HG03571 (cell line): Measurements from ENCODE around the gene ERRFI1.
A peak's percentile ranks its signal among the peaks of the same experiment; 100 is the strongest.

Source experiments
- ATAC-seq: cut with Tn5 transposase; IDR thresholded peaks from one replicate; pipeline ENCODE4 v1.9.1; 2021; ENCODE audit not compliant: unreplicated experiment

Gene ERRFI1

DNA sequence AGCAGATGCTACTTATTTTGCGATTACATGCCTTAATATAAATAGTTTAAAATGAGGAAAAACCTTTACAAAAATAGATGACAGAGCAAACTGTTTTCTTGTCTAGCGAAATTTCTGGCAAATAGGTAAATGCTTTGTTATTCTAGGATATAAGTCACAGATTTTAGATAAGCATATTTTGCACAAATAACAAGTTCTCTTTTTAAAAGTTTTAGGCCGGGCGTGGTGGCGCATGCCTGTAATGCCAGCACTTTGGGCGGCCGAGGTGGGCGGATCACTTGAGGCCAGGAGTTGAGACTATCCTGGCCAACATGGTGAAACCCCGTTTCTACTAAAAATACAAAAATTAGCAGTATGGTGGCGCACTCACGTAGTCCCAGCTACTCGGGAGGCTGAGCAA lies 20.3 kb upstream of the ERRFI1 start:
- no peak for ATAC-seq

GRCh38 chr1:8043621-8044020 lies 17.5 kb upstream of the ERRFI1 start:
- no peak for ATAC-seq

DNA sequence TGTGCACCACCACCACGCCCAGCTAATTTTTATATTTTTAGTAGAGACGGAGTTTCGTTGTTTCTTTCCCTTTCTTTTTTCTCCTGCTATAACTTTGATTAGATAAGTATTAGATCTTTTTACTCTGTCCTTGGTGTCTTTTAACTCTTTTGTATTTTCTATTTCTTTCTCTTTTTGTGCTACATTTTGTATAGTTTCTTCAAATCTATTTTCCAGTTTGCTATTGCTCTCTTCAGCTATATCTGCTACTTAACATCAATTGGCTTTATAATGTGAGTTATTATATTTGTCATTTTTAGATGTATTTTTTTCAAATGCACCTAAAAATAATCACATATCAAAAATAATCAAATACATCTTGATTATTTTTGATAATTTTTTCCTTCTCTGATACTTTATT lies 16.0 kb upstream of the ERRFI1 start:
- no peak for ATAC-seq

- ATAC-seq = no peak
Observed at GRCh38 chr1:8040586-8040985, 14.5 kb upstream of the ERRFI1 start.

DNA sequence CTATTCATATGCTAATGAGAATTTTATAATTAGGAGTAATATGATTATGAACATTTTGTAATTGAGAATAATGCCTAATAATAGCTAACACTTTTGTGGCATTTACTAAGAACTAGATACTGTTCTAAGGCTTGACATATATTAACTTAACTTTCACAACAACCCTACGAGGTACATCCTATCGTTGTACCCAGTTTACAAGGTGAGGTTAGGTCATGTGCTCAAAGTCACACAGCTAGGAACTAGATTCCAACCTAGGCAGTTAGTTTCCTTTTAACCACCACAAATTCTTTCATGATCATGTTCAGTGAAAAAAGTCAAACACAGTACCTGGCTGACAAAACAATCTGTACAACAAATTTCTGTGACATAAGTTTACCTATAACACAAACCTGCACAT lies 13.0 kb upstream of the ERRFI1 start:
- no peak for ATAC-seq

GRCh38 chr1:8035289-8035688 lies 9.2 kb upstream of the ERRFI1 start:
- no peak for ATAC-seq

- ATAC-seq = no peak
Observed at GRCh38 chr1:8033322-8033721, 7.2 kb upstream of the ERRFI1 start.

DNA sequence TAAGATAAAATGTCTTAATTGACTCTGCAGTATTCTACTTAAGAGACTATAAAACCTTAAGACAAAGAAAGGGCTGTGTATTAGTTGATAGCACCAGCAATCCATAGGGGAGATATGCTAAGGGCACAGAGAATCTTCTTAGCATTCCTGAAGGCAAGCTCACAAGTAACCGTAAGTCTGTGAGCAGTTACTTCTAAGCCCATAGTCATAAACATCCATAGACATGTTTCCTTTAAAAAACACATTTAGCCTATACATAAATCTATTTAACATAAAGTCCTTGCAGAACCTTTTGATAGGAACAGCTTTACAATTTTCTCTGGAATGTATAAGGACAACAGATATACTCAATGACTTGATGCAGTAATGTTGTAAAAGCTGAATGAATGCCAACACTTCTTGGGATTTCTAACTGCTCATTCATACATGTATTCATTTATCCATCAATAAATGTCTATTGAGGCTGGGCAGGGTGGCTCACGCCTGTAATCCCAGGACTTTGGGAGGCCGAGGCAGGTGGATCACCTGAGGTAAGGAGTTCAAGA lies 6.3 kb upstream of the ERRFI1 start:
- no peak for ATAC-seq

GRCh38 chr1:8031176-8031785 lies 5.2 kb upstream of the ERRFI1 start:
- no peak for ATAC-seq

DNA sequence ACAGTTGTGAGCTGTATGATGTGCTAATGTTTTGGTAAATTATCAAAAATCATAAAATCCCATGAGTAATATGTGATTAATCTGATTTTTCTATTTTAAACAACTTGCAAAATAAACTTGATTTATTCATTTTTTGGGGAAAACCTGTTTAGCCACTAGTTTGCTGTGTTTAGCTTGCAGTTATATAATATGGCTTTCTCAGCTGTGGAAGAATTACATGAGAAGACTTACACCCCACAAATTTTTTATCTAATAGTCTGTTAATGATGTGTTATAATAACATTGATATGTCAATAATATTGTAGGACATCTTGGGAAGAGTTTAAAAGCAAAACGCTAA lies 2.4 kb upstream of the ERRFI1 start:
- ATAC-seq = no peak

- ATAC-seq = no peak
Observed at GRCh38 chr1:8027748-8028570, 1.9 kb upstream of the ERRFI1 start.

GRCh38 chr1:8026976-8027747 lies 1.1 kb upstream of the ERRFI1 start:
- ATAC-seq = no peak

GRCh38 chr1:8025671-8026144 lies 401 bp downstream of the ERRFI1 start:
- peak; percentile 24 for ATAC-seq

- ATAC-seq = no peak
Observed at GRCh38 chr1:8025061-8025670, 943 bp downstream of the ERRFI1 start.

GRCh38 chr1:8024329-8024728 lies 1.8 kb downstream of the ERRFI1 start:
- ATAC-seq = no peak

- no peak for ATAC-seq
Observed at GRCh38 chr1:8023995-8024313, 2.2 kb downstream of the ERRFI1 start.

DNA sequence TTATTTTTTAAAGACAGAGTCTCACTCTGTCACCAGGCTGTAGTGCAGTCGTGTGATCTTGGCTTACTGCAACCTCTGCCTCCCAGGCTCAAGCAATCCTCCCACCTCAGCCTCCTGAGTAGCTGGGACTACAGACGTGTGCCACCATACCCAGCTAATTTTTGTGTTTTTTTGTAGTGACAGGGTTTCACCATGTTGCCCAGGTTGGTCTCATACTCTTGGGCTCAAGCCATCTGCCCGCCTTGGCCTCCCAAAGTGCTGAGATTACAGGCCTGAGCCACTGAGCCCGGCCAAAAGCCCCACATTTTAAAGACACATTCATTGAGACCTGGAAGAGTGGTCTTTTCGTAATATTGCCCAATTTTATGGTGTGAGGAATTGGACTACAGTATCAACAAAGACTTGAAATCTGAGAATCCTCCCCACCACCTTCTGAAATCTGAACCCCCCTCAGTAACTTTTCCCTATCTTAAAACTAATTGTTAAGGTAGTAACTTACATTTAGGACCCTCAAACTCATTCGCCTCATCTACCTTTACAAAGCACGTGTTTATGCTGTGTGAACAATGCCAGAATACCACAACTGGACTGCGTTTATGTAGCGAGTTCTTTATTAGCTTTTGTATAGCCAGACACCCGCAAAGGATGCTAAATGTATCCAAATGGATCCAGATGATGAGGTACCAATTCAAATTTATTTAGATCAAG lies 2.7 kb downstream of the ERRFI1 start:
- no peak for ATAC-seq

DNA sequence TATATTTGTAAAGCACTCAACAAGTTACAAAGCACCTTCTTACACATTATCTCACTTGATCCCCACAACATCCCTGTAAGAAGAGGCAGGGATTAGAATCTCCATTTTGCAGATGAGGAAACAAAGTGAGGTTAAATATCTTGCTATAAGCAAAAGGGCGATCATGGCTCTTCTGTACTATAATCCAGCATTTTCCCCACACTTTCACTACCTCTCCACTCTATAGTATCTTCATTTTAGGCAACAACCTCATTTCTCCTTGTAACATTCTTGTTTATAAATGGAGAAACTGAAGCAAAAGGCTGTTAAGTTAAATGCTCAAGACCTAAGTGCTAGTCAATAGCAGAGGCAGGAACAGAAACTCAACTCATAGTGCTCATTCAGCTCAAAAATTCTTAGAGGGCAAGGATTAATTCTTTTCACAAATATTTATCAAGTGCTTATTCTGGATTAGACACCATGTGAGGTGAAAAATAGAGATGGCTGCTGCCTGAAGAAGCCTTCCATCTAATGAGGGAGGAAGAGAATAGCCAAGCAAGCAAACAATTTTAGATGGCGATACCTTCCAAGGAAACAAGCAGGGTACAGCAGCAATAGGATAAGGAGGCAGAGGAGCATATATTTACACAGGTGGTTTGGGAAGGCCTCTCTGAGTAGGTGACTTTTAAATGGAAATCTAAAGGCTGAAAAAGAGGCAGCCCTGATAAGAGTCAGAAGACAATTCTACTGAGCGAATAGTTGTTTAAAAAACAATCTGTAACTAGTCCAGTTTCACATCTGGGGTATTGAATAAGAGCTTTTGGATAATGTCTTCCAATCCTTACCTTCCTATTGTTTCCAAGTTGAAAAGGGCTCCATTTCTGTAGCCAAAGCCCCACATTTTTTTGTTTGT lies 3.5 kb downstream of the ERRFI1 start:
- no peak for ATAC-seq

DNA sequence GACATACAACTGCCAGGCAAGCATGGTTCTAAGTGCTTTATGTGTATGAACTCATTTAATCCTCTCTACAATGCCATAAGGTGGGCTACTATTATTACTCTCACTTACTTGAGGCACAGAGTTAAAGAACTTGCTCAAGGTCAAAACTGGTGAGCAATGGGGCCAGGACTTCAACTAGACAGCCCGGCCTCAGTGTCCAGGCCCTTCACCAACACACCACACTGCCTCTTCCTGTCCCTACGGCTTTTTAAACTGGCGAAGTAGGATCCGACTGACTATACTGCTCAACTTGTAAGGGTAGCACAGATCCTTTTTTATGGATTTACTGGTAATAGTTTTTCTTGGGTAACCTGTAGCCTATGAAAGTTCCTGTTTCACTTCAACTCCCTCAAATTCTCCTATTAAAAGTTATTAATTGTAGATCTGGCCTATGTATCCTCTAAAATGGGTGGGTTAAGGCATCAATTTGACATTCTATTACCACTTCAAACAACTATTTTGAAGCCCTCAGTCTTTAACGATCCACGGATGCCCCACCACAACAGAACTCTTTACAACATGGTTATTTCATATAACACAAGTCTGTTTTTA lies 4.3 kb downstream of the ERRFI1 start:
- ATAC-seq = no peak
